A673 (cell line): Measurements from ENCODE around the gene CWC22. TPM values are rescaled to one million over a fixed set of nuclear protein-coding genes. Genes with fewer than 3 reads are reported as not detected.
A peak's percentile ranks its signal among the peaks of the same experiment; 100 is the strongest.

Source experiments
- BruUV-seq: library from RNA; stranded (reverse); fragments of 400-500 nt; replicated peaks from 2 replicates; lab custom pipeline; 2021; lab: Mats Ljungman, UMichigan
- CTCF ChIA-PET: fragments of 300-600 bp; sonication (Branson Sonifier 250); formaldehyde crosslinking; loops from one replicate; lab custom pipeline; 2022; ENCODE audit warnings: antibody characterized with exemption; lab: Charles Lee
- POLR2A ChIA-PET: fragments of 300-600 bp; sonication (Branson Sonifier 250); formaldehyde crosslinking; loops from one replicate; lab custom pipeline; 2022; ENCODE audit warnings: antibody characterized with exemption; ENCODE audit not compliant: low non-redundant PET; lab: Charles Lee
- DNase-seq: peaks from one replicate; pipeline ENCODE4 v3.0.0-alpha.2; 2015; ENCODE audit warnings: low spot score
- H3K27ac ChIP-seq: fragments of 200-600 bp; sonication (generic); 2 replicates; pipeline ENCODE4 v1.5.1; 2016; ENCODE audit warnings: mixed run types, low read depth, mild to moderate bottlenecking, mixed read lengths, antibody characterized with exemption, low read length; ENCODE audit not compliant: poor library complexity, severe bottlenecking
- H3K27me3 ChIP-seq: fragments of 200-600 bp; sonication (generic); replicated peaks from 2 replicates; pipeline ENCODE4 v1.6.1; 2017; ENCODE audit warnings: mixed run types, low read depth, mild to moderate bottlenecking, mixed read lengths, antibody characterized with exemption, low read length; ENCODE audit not compliant: insufficient read depth, poor library complexity
- H3K36me3 ChIP-seq: fragments of 200-600 bp; sonication (generic); 2 replicates; pipeline ENCODE4 v1.6.1; 2016; ENCODE audit warnings: mixed run types, mild to moderate bottlenecking, mixed read lengths, antibody characterized with exemption, low read length; ENCODE audit not compliant: insufficient read depth, poor library complexity, severe bottlenecking
- H3K4me1 ChIP-seq: fragments of 200-600 bp; sonication (generic); 2 replicates; pipeline ENCODE4 v1.6.1; 2017; ENCODE audit warnings: mixed run types, mild to moderate bottlenecking, mixed read lengths, antibody characterized with exemption, low read length; ENCODE audit not compliant: insufficient read depth, poor library complexity, severe bottlenecking
- H3K4me3 ChIP-seq: fragments of 200-600 bp; sonication (generic); 2 replicates; pipeline ENCODE4 v1.5.1; 2016; ENCODE audit warnings: low read depth, mixed run types, mild to moderate bottlenecking, mixed read lengths, low read length; ENCODE audit not compliant: poor library complexity, severe bottlenecking
- H3K9me3 ChIP-seq: fragments of 200-600 bp; sonication (generic); 2 replicates; pipeline ENCODE4 v1.6.1; 2016; ENCODE audit warnings: mixed run types, low read depth, mild to moderate bottlenecking, mixed read lengths, antibody characterized with exemption, low read length; ENCODE audit not compliant: poor library complexity, severe bottlenecking
- CTCF ChIP-seq: fragments of 300-800, 200-600 bp; sonication (generic); conservative IDR thresholded peaks from 2 replicates; pipeline ENCODE4 v1.5.1; 2017; ENCODE audit warnings: low read depth, mild to moderate bottlenecking, antibody characterized with exemption, low read length, moderate library complexity, mixed read lengths
- EZH2 ChIP-seq: fragments of 200-600 bp; sonication (generic); IDR thresholded peaks from 2 replicates; pipeline ENCODE4 v1.6.1; 2017; ENCODE audit warnings: borderline replicate concordance, low read depth, mild to moderate bottlenecking, mixed read lengths, antibody characterized with exemption, low read length; ENCODE audit not compliant: poor library complexity, severe bottlenecking
- intact Hi-C: fragments of 100-400 bp; cut with micrococcal nuclease; formaldehyde crosslinking; loops from one replicate; pipeline ENCODE4 v1.10.0; 2022; ENCODE audit not compliant: unreplicated experiment
- total RNA-seq: library from RNA; stranded (reverse); gene quantifications from 2 replicates; pipeline ENCODE4 v1.2.3, GENCODE V29; 2021

The CWC22 gene
- total RNA-seq, 1 experiment from 2014 or later: 26.7 TPM

- no peak for DNase-seq
- BruUV-seq: no TSS peak
- H3K4me1 ChIP-seq: no peaks in the 10 kb centered on the region
- ChIA-PET POLR2A (interaction anchor here (0.6 kb wide), 1 partner anchor 465 kb away, joined by 3 read pairs; no protein-coding TSS in a partner anchor), CTCF (no interaction called here)
- TF ChIP-seq CTCF: no peak
- H3K27ac ChIP-seq: no peak overlapping the region
- H3K27me3 ChIP-seq: no peaks in the 10 kb centered on the region
- intact Hi-C loops: loop anchor here (5.0 kb wide), 1 partner anchor 57 kb away; no protein-coding TSS in a partner anchor
- H3K4me3 ChIP-seq: no peak overlapping the region
- H3K36me3 ChIP-seq: no peaks in the 10 kb centered on the region
- H3K9me3 ChIP-seq: no peaks in the 10 kb centered on the region
Observed at GRCh38 chr2:179899666-179900065, 107.4 kb downstream of the CWC22 start.

GRCh38 chr2:179898873-179899272 is 108.2 kb downstream of the CWC22 start:
- H3K4me1 ChIP-seq: no peaks in the 10 kb centered on the region
- no peak for TF ChIP-seq EZH2
- TF ChIP-seq CTCF: peak; percentile 69
- POLR2A ChIA-PET: no interaction called here
- peak; percentile 70 for DNase-seq
- H3K27me3 ChIP-seq: no peaks in the 10 kb centered on the region
- intact Hi-C loops: loop anchor here (5.0 kb wide), 1 partner anchor 57 kb away; no protein-coding TSS in a partner anchor
- H3K36me3 ChIP-seq: no peaks in the 10 kb centered on the region
- H3K4me3 ChIP-seq: no peak overlapping the region
- no peaks in the 10 kb centered on the region for H3K9me3 ChIP-seq
- CTCF ChIA-PET: interaction anchor here (0.6 to 1.1 kb wide), 2 partner anchors 54 to 117 kb away, joined by 3 read pairs; no protein-coding TSS in a partner anchor
- no peak overlapping the region for H3K27ac ChIP-seq
- BruUV-seq: no TSS peak

Other genes with a start within 250 kb of the CWC22 start
- not detected in 2 replicates for gene ZNF385B, start 145.7 kb downstream of the CWC22 start, total RNA-seq